Measurements from ENCODE around the gene ARPC1A. TPM values are rescaled to one million over a fixed set of nuclear protein-coding genes. Genes with fewer than 3 reads are reported as not detected.

The ARPC1A gene
- 126 to 133 TPM (median 132 TPM) in 5 replicates for total RNA-seq (2022; extraction: Qiagen RNA extraction)

GRCh38 chr7:99325592-99326407 is at the start of gene ARPC1A:
TSS of gene ARPC1A (plus strand) at chr7:99325898. CDS start at chr7:99333354, 7,456 bp downstream.

GRCh38 chr7:99374111-99375064 is 48.7 kb downstream of the ARPC1A start, which contains the start of gene ARPC1B:
TSS of gene ARPC1B (plus strand) at chr7:99374730. CDS start at chr7:99385715, 10,985 bp downstream.

GRCh38 chr7:99408379-99409191 is 82.9 kb downstream of the ARPC1A start, which contains the start of the genes BUD31 and PDAP1:
TSS of gene BUD31 (plus strand) at chr7:99408969. CDS start at chr7:99411093, 2,124 bp downstream.
TSS of gene PDAP1 (minus strand) at chr7:99408597. CDS start at chr7:99408548, 49 bp downstream.

Other genes with a start within 250 kb of the ARPC1A start
- gene SMURF1, start 181.8 kb upstream of the ARPC1A start, total RNA-seq (2022; extraction: Qiagen RNA extraction) = 19.2 to 26.6 TPM (median 21.7 TPM) in 5 replicates
- 0.88 to 1.5 TPM (median 1.1 TPM) in 5 replicates for gene KPNA7, start 117.8 kb upstream of the ARPC1A start, total RNA-seq (2022; extraction: Qiagen RNA extraction)
- 0.25 to 0.70 TPM (median 0.40 TPM) in 5 replicates for gene MYH16, start 53.1 kb upstream of the ARPC1A start, total RNA-seq (2022; extraction: Qiagen RNA extraction)
- gene ARPC1B, start 48.8 kb downstream of the ARPC1A start, total RNA-seq (2022; extraction: Qiagen RNA extraction) = 264 to 303 TPM (median 288 TPM) in 5 replicates
- 183 to 220 TPM (median 192 TPM) in 5 replicates for gene PDAP1, start 82.7 kb downstream of the ARPC1A start, total RNA-seq (2022; extraction: Qiagen RNA extraction)
- gene BUD31, start 83.1 kb downstream of the ARPC1A start, total RNA-seq (2022; extraction: Qiagen RNA extraction) = 132 to 154 TPM (median 141 TPM) in 5 replicates
- gene PTCD1, start 112.9 kb downstream of the ARPC1A start, total RNA-seq (2022; extraction: Qiagen RNA extraction) = 5.8 to 7.7 TPM (median 6.2 TPM) in 5 replicates
- gene CPSF4, start 113.0 kb downstream of the ARPC1A start, total RNA-seq (2022; extraction: Qiagen RNA extraction) = 30.5 to 42.1 TPM (median 38.6 TPM) in 5 replicates
- gene ATP5MF, start 140.3 kb downstream of the ARPC1A start, total RNA-seq (2022; extraction: Qiagen RNA extraction) = 896 to 1,499 TPM (median 945 TPM) in 5 replicates
- gene ZNF789, start 147.0 kb downstream of the ARPC1A start, total RNA-seq (2022; extraction: Qiagen RNA extraction) = 6.2 to 8.5 TPM (median 7.6 TPM) in 5 replicates
- 15.6 to 17.3 TPM (median 16.4 TPM) in 5 replicates for gene ZNF394, start 174.4 kb downstream of the ARPC1A start, total RNA-seq (2022; extraction: Qiagen RNA extraction)
- 10.0 to 10.7 TPM (median 10.0 TPM) in 5 replicates for gene ZKSCAN5, start 178.8 kb downstream of the ARPC1A start, total RNA-seq (2022; extraction: Qiagen RNA extraction)
- 5.6 to 6.6 TPM (median 5.9 TPM) in 5 replicates for gene FAM200A, start 226.2 kb downstream of the ARPC1A start, total RNA-seq (2022; extraction: Qiagen RNA extraction)
- gene ZNF655, start 232.7 kb downstream of the ARPC1A start, total RNA-seq (2022; extraction: Qiagen RNA extraction) = 45.8 to 56.3 TPM (median 50.9 TPM) in 5 replicates

Data from A549 treated with dexamethasone at 1 μM for 4 hours (cell line).